IPS-NIHi11 (cell line): ENCODE data around the gene DOK5.
A peak's percentile ranks its signal among the peaks of the same experiment; 100 is the strongest.

Experiments used
- DNase-seq: peaks from one replicate; pipeline ENCODE4 v3.0.0; 2012; ENCODE audit warnings: mixed read lengths, low spot score

DOK5 gene

DNA sequence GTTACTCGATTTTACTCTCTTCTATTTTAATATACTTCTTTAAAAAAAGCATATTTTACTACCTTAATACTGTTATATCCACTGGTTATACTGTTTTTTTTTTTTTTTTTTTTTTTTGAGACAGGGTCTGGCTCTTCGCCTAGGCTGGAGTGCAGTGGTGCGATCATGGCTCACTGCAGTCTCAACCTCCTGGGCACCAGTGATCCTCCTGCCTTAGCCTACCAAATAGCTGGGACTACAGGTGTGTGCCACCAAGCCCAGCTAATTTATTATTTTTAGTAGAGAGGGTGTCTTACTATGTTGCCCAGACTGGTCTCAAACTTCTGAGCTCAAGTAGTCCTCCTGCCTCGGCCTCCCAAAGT, 170.7 kb downstream of the DOK5 start:
- no peak for DNase-seq

DNA sequence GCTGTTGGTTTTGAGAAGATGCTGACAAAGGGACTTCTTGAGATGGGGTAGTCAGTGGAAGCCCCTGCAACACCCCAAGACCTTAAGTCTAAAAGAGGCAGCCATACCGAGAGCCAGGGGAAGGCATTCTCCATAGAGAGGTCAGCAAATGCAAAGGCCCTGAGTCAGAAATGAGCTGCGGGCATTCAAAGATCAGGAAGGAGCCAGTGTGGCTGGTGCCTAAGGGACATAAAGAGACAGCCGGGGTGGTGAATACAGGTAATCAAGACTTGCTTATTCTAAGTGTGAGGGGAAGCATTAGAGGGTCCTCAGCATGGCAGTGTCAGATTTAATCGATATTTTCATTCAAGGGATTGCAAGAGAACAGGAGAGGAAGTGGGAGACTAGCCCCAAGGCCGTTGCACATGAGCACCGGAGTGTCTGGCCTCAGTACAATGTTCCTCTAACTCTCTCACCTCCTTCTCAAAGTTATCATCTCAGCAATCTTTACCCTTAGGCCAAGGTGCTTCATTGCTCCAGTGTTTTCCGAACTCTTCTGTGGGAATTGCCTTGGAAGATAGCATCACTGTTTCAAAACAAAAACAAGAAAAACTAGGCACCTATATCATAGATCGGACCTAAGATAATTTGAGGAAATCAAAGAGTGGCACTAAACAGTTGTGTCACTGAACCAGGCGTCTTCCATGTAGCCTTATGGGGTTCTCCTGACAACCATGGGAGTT, 173.2 kb downstream of the DOK5 start:
- DNase-seq: no peak

DNA sequence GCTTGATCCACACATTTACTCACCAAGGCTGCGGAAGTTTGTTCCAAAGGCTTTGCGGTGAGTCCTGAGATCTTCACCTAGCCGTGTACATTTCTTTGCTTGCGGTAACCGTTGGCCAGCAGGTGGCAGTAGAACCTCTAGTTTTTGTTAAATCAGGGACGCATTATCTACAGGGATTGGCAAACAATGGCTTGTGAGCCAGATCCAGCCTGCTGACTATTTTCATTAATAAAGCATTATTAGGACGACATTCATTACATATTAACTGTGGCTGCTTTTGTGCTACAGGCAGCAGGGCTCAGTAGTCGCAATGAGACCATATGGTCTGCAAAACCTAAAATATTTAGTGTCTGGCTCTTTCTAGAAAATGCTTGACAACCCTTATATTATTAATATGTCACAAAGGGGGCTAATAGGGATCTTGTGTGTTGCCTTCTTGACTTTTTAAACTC, 174.1 kb downstream of the DOK5 start:
- DNase-seq: peak; percentile 76

DNA sequence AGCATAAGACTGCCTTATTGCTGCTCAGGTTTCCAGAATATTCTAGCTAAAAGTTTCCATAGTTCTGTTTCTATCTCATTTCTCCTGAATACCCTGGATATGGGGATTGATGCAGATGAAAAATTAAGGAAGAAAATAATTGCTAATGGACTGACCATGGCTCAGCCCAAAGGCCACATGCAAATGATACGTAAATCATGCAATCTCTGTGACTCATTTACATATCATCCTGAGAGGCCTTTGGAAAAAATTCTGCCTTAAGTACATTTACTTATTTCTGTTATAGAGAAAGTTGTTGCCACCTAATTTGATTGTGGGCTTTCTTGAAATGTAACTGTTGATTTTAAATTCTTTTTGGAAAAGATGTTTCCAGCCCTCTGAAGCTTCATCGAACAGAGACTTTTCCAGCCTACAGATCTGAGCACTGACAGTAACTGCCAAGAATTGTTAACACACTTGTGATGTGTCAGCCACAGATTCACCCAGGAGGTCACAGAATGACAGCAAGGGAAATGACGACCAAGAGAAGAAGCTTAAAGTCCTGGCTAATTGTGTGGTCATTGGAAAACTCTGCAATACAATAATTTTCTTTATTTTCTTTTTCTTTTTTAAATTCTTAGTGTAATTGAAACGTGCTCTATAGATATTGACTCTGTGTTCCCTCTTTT, 174.8 kb downstream of the DOK5 start:
- no peak for DNase-seq

DNA sequence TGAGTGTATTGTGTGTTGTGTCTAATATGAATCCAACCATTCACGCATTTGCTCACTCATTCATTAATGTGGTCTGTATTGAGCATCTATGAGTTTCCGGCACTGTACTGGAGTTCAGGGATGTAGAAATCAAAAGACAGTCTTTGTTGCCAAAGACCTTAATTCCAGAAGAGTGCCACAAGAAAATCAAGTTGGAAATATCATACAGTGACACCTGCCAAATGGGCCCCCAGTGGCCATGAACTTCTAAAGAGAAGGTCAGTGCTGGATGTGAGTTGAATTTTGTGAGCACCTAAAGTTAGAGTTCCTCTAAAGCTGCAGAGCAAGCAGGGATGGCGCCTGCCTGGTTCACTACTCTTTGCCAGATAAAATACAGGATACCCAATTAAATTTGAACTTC, 175.9 kb downstream of the DOK5 start:
- no peak for DNase-seq

DNA sequence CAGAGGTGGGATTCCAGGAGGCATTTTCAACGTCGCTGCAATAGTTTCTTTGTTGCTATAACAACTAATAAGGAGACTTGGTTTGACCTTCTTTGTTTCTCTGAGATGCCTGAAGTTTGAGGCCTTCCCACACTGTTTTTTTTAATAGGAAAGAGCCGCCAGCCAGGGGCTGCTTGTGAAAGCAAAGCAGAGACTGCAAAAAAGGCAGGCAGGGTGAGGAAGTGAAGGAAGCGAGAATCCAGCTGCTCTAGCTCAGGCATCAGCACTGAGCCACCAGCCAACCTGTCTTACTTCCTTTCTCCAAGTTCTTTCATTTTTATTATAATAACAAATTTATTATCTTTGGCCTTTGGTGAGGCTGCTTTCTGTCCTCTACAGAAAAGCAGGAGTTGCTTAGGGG, 179.1 kb downstream of the DOK5 start:
- no peak for DNase-seq

DNA sequence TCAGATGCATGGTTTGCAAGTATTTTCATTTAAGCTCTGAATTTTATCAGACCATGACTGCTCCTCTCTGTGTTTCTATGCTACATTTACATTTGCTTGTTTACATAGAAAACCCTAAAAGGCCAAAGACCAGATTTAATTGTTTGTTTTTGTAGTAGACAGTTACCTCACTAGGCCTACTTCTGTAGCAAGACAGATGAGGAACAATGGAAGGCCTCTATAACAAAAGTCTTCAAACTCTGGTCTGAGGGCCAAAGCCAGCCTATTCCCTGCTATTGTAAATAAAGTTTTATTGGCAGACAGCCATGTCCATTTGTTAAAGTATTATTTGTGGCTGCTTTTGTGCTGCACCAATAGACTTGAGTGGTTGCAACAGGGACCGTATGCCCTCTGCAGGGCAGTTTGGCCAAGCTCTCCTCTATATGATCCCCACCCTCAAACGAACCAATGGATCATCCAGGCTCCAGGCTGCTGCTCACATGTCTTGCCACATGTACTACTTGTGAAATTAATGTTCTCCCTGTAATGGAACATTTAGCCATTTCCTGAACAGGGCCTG, 182.0 kb downstream of the DOK5 start:
- DNase-seq: no peak

DNA sequence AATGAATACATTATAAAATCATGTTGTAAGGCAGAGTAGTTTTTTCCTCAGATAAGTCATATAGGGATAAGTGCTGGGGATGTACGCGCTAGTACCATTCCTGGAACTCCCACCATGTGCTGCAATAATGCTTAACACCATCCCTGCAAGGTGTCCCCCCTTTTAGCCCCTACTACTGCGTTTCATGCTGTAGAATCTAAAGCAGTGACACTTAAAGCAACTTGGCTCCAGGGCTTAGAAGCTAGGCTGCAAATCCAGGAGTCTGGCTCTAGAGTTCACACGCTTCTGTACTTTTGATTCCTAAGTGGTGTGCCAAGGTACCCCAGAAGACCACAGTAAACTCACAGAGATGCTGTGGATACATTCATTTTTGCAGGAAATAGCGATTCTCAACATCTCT, 183.1 kb downstream of the DOK5 start:
- no peak for DNase-seq

DNA sequence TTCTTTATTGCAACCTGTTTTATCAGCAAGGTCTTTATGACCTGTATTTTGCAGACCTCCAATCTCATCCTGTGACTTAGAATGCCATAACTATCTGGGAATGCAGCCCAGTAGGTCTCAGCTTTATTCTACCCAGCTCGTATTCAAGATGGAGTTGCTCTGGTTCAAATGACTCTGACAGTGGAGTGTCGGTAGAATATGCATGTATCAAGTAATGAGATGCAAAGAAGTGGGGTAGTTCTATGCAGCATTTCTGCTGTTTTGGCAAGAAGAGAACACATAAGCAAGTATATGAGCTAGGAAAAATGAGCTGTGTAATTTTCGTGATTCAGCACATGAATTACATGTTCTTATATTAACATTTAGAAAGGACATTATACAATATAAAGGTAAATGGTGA, 185.9 kb downstream of the DOK5 start:
- DNase-seq: no peak

DNA sequence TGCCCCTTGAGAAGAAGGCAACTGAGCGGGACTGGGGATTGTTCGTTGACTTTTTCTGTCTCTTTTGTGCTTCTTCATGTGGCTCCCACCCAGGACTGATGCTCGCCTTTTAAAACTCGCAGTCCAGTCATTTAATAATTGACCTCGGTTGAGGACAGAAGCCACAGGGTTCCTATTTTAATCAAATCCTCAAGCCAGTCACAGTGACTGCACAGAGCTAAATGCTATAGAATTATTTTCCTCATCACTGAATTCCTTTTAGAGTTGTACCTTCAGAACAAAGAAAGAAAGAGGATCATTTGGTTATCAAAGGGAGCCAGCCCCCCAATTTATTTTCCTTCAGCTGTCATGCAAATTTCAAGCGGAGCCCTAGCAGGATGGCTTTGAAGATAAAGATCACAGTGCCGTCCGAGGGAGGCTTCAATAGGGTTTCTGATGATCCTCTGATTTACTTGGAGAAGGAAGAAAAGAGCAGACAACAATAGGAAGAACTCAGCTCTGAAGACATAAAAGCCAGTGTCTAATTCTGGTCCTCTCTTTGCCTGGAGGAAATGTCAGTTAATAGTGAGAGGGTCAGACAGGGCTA, 186.6 kb downstream of the DOK5 start:
- peak; percentile 27 for DNase-seq

DNA sequence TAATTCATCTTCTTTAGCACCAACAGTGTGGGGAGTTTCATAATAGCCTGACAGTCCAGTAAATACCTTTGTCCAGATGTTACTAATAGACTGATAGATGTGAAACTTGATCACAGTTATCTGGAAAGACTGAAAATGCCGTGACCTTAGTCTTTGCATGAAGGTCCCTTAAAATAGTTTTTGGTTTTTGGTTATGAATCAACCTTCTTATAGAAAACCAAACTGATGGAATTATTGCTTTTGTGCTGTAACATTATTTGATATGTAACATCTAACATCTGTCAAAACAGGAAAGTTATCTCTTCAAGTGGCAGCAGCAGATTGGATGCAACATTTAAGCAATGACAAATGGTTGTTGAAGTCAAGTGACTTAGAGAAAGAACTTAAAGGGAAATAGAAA, 190.4 kb downstream of the DOK5 start:
- no peak for DNase-seq

DNA sequence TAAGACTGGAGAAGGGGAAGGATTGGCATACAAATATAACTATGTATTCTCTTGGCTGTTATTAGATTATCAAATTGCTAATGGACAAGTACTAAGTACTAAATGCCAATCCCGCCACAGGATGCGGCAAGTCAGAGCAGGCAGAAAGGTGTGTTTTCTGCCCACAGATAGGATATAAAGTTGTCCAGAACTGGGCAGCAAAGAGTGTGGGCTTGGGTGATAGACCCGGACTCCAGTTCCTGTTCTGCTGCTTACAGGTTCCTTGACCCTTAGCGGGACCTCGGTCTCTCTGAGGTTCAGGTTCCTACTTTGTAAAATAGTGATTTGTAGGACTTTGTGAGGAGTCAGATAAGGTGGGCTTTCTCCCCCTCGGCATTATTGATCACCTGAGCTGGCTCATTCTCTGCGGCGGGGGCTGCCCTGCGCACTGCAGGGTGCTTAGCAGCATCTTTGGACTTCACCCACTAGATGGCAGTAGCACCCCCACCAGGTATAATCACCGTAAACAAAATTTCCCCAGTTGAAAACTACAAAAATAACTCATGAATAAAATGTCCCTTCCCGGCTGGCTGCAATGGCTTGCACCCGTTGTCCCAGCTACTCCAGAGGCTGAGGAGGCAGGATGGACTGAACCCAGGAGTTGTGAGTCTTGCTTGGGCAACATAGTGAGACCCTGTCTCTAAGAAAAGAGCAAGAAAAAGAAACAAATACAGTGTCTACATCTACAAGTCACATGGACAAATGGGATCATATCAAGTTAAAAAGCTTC, 193.1 kb downstream of the DOK5 start:
- DNase-seq: peak; percentile 46

DNA sequence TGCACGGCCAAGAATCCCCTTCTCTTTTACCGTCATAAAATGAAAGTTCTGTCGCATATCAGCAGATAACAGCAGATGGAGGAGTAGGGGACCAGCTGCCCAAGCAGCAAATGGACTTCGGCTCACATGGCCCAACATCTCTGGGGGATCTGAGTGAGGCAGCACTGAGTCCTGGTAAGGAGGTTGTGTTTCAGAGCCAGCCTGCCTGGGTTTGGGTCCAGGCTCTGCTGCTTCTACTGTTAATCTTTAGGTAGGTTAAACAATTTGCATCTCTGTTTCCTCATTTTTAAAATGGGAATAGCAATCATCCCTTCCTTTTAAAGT, 193.6 kb downstream of the DOK5 start:
- no peak for DNase-seq

DNA sequence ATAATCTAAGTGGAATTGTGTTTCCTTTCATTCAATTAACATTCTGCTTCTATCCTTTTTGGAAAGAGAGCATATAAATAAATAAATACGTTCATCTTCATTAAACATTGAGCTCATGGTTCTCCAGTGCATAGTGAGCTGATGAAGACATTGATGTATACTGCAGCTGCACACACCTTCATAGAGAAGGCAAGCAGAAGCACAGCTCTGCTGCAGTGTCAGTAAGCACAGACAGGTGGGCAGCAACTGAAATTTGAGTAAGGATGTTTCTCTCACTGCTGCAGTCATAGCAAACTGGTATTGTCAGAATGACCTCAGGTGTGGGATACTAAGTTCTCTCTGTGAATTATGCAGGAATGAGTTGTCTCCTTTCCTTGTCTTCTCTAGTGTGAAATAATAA, 202.9 kb downstream of the DOK5 start:
- DNase-seq: no peak

DNA sequence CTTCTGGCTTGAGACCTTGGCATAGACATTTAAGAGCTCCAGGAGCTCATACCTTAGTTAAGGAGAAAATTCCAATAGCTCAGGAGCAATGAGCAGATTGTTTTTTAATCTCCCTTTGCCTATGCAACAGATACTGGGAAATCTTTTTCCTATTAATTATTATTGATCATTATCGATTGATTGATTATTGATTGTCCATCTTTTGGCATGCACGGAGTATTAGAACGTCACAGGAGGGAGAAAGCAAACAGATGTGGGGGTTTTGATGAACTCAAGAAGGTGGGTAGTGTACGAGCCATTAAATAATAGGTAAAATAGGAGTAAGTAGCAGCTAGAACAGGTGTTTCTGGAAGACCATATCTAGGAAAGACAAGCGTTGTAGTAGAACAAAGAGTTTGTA, 205.0 kb downstream of the DOK5 start:
- no peak for DNase-seq

DNA sequence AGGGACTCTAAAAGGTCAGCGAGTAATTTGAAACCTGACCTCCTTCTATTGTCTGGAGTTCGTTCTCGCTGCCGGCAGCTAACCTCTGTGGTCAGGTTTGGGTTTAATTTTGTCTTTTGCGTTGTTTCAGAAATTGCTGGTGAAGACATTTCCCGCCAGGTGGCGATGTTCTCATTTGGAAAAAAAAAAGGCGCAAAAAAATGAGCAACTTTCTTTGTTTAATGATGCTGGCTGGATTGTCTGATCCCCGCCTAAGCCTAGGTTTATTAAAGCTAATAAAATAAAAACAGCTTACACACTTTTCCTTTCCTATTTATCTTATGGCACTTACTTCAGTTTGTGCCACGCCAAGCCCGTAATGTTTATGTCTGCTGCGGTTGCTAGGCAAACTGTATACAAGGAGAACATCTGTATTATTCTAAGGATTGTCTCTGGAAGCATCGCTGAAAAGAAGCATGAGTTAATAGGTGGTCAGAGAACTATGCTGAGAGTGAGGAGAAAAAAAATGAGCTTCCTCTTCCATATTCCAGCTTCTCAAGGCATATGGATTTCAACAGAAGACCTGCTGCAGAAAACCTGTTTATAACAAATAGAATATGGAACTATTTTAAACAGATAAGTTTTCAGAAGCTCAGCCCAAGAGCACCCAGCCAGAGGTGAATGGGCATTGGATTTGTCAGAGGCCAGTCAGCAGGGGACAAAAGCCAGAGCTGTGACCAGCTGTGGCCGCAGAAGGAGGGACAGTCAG, 205.7 kb downstream of the DOK5 start:
- peak; percentile 30 for DNase-seq

DNA sequence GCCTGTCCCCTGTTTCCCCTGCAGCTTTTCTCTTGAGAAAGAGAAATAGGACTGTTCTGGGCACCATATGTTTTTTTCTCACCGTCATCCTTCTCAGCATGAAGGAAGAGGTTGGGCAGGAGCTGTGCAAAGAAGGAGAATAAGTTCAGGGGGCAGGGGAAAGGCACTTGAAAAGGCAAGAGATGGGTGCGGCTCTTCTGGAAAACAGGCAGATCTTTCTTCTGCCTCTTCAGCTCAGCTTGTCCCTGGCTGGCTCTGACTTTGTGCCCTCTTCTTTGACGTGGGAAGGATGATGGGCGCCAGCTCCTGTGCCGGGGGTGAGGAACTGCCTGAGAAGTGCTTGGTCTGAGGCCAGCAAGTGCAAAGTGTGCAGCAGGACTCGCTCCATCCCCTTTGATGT, 206.5 kb downstream of the DOK5 start:
- no peak for DNase-seq

DNA sequence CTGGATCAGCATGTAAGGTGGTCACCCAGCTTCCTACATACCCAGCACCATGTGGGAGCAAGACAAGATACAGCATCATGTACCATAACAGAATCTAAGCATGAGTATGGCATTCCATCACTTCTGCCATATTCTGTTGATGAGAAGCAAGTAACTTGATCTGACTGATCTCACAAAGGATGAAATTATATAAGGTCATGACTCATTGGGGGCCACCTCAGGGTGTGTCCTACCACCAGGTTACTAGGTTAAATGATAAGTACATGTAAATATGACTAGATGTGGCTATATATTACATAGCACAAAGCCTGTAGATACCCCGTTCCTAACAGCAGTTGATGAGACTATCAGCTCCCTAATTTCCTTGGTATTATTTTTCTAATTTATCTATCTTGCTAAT, 213.1 kb downstream of the DOK5 start:
- DNase-seq: no peak

DNA sequence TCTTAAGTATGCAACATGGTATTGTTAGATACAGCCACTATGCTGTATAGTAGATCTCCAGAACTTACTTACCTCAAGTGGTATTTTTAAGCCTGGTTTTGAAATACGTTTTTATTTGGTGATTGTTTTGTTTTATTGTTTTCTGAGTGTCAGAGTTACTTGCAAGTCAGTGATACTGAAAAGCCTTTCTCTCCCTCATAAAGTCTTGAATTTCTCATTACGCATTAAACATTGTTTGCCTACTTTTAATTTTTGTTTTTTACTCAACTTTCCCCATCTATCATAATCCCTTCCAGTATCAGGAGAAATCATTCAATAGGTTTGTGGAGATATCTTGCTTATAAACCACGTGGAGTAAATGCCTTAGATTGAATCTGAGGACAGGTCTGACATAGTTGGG, 214.9 kb downstream of the DOK5 start:
- DNase-seq: no peak

DNA sequence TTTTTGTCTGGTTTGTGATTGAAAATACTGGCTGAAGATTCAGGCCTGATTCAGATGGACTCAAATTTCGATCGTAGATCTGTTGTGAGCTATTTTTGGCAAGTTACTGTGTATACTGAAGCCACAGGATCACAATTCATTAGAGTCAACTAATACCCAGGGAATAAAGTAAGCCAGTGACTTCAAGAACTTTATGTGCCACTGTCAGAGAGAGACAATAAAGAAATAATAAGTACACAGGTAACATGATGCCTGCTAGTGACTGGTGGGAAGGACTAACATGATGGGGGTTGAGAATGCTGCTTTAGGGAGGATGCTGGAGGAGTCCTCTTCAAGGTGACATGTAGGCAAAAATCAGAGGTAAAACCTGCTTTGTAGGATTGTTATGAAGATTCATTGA, 215.9 kb downstream of the DOK5 start:
- no peak for DNase-seq

DNA sequence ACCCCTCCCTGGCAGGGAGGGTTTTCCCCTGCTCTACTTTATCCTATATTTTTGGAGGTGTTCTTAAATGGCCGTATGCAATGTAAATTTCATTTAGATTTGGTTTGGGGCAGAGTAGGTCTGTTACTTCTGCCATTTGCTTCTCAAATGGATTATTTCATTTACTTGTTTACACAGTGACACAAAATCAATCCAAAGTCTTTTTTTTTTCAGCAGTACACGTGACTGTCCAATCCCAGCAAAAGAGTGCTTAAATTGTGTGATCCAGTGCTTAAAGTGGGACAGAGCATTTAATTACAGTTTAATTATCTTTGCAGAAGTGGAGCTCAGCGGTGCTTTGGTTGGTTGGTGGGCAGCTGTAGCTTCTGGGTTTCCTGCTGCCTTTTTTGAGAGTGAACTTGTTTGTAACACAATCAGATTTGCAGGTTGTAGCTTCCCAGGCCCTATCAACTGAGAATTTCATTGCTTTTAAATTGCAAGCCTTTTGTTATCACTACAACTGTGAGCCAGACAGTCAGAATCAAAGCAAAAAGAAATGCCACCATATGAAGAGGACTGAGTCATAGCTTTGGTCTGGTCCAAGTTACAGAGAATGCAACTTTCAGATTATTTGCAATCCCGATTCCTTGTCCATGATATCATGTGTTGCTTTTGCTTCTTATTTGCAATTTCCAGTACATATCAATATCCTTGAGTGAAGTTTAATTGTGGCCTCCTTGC, 216.9 kb downstream of the DOK5 start:
- no peak for DNase-seq
